ENCODE results near the gene CAPN15.

- TF ChIP-seq CTCF (IDR thresholded peaks at IDR 0.05; ENCODE audit: insufficient read depth, low read depth, low read length), result no peak
- TF ChIP-seq EZH2 (IDR thresholded peaks at IDR 0.05; ENCODE audit: insufficient read depth, low read length), result no peak
Observed at GRCh38 chr16:515939-516226, 11.6 kb upstream of the CAPN15 start.
